Measurements from ENCODE around the gene AKAP3. TPM values are rescaled to one million over a fixed set of nuclear protein-coding genes. Genes with fewer than 3 reads are reported as not detected.

AKAP3 gene
- total and polyA plus RNA-seq, 7 experiments from 2014 or later = 1.2 to 6.9 (median 2.5) TPM

- no peak overlapping the region for H3K4me3 ChIP-seq (ENCODE audit: low read length)
- no peaks in the 10 kb centered on the region for H3K9me3 ChIP-seq (ENCODE audit: control insufficient read depth in 2 of 3, low read length in 3 of 3)
- H3K27me3 Mint-ChIP-seq = peaks cover 0 to 32% (median 4%) of the 10 kb centered on the region in 5 donors
- H3K4me1 Mint-ChIP-seq = peaks cover 2 to 18% (median 9%) of the 10 kb centered on the region in 7 donors
- DNase-seq (no peak), ATAC-seq (no peak)
- intact Hi-C loops (cut with micrococcal nuclease) = no loop called here
- ChIA-PET POLR2A (no interaction called here), CTCF (interaction anchor here (1.2 kb wide), 1 partner anchor 39 kb away, joined by 3 read pairs; no protein-coding TSS in a partner anchor)
- H3K4me1 ChIP-seq (ENCODE audit: control insufficient read depth in 2 of 2, insufficient read depth in 2 of 2, low read length in 2 of 2) = peaks cover 0 to 7% of the 10 kb centered on the region in 2 donors
- H3K36me3 ChIP-seq (ENCODE audit: control insufficient read depth in 2 of 3, insufficient read depth in 3 of 3, low read length in 3 of 3) = no peaks in the 10 kb centered on the region
- H3K27ac Mint-ChIP-seq = no peak overlapping the region
- H3K27me3 ChIP-seq (ENCODE audit: control insufficient read depth in 2 of 2, insufficient read depth in 2 of 2, low read length in 2 of 2) = no peaks in the 10 kb centered on the region
- H3K4me3 Mint-ChIP-seq = no peak overlapping the region
- H3K9me3 Mint-ChIP-seq = no peaks in the 10 kb centered on the region
- H3K27ac ChIP-seq (ENCODE audit: low read depth, low read length) = no peak overlapping the region
- H3K36me3 Mint-ChIP-seq = peaks cover 0 to 4% (median 0%) of the 10 kb centered on the region in 5 donors
These were observed 5.1 kb downstream of the AKAP3 start for GRCh38 chr12:4643747-4644146.

- POLR2A ChIA-PET = no interaction called here
These were observed 18.6 kb downstream of the AKAP3 start for GRCh38 chr12:4630262-4630661.

GRCh38 chr12:4628406-4628805, 20.4 kb downstream of the AKAP3 start:
- Mint-ChIP-seq H3K27me3 (peaks cover 0 to 25% (median 0%) of the 10 kb centered on the region in 5 donors), H3K27ac (no peak overlapping the region), H3K4me1 (no peaks in the 10 kb centered on the region), H3K4me3 (no peak overlapping the region), H3K9me3 (no peaks in the 10 kb centered on the region), H3K36me3 (peaks cover 0 to 1% (median 0%) of the 10 kb centered on the region in 5 donors)
- ATAC-seq = no peak
- intact Hi-C loops (cut with micrococcal nuclease) = no loop called here
- ChIA-PET POLR2A (no interaction called here), CTCF (no interaction called here)
- no peaks in the 10 kb centered on the region for H3K9me3 ChIP-seq (ENCODE audit: control insufficient read depth in 2 of 3, low read length in 3 of 3)
- H3K36me3 ChIP-seq (ENCODE audit: control insufficient read depth in 2 of 3, insufficient read depth in 3 of 3, low read length in 3 of 3) = no peaks in the 10 kb centered on the region
- DNase-seq = no peak
- no peak overlapping the region for H3K4me3 ChIP-seq (ENCODE audit: low read length)
- no peaks in the 10 kb centered on the region for H3K27me3 ChIP-seq (ENCODE audit: control insufficient read depth in 2 of 2, insufficient read depth in 2 of 2, low read length in 2 of 2)
- H3K4me1 ChIP-seq (ENCODE audit: control insufficient read depth in 2 of 2, insufficient read depth in 2 of 2, low read length in 2 of 2) = no peaks in the 10 kb centered on the region
- no peak overlapping the region for H3K27ac ChIP-seq (ENCODE audit: low read depth, low read length)

More at GRCh38 chr12:4630262-4630661, 18.6 kb downstream of the AKAP3 start:
- Mint-ChIP-seq H3K36me3 (peaks cover 0 to 6% (median 0%) of the 10 kb centered on the region in 5 donors), H3K4me3 (no peak overlapping the region), H3K27me3 (peaks cover 0 to 19% (median 0%) of the 10 kb centered on the region in 5 donors), H3K27ac (no peak overlapping the region), H3K4me1 (no peaks in the 10 kb centered on the region), H3K9me3 (peaks cover 0 to 2% (median 0%) of the 10 kb centered on the region in 11 donors)
- CTCF ChIA-PET = interaction anchor here (0.6 kb wide), 1 partner anchor 9 kb away, joined by 3 read pairs; no protein-coding TSS in a partner anchor
- intact Hi-C loops (cut with micrococcal nuclease) = no loop called here
- Histone ChIP-seq H3K4me3 (ENCODE audit: low read length) (no peak overlapping the region), H3K4me1 (ENCODE audit: control insufficient read depth in 2 of 2, insufficient read depth in 2 of 2, low read length in 2 of 2) (no peaks in the 10 kb centered on the region), H3K9me3 (ENCODE audit: control insufficient read depth in 2 of 3, low read length in 3 of 3) (no peaks in the 10 kb centered on the region), H3K36me3 (ENCODE audit: control insufficient read depth in 2 of 3, insufficient read depth in 3 of 3, low read length in 3 of 3) (no peaks in the 10 kb centered on the region), H3K27ac (ENCODE audit: low read depth, low read length) (no peak overlapping the region), H3K27me3 (ENCODE audit: control insufficient read depth in 2 of 2, insufficient read depth in 2 of 2, low read length in 2 of 2) (no peaks in the 10 kb centered on the region)
- ATAC-seq (no peak), DNase-seq (no peak)

GRCh38 chr12:4626543-4626942, 22.3 kb downstream of the AKAP3 start:
- no peaks in the 10 kb centered on the region for H3K4me1 Mint-ChIP-seq
- Histone ChIP-seq H3K4me3 (ENCODE audit: low read length) (no peak overlapping the region), H3K27me3 (ENCODE audit: control insufficient read depth in 2 of 2, insufficient read depth in 2 of 2, low read length in 2 of 2) (no peaks in the 10 kb centered on the region), H3K36me3 (ENCODE audit: control insufficient read depth in 2 of 3, insufficient read depth in 3 of 3, low read length in 3 of 3) (no peaks in the 10 kb centered on the region), H3K4me1 (ENCODE audit: control insufficient read depth in 2 of 2, insufficient read depth in 2 of 2, low read length in 2 of 2) (no peaks in the 10 kb centered on the region), H3K27ac (ENCODE audit: low read depth, low read length) (no peak overlapping the region), H3K9me3 (ENCODE audit: control insufficient read depth in 2 of 3, low read length in 3 of 3) (no peaks in the 10 kb centered on the region)
- H3K4me3 Mint-ChIP-seq = no peak overlapping the region
- no peak for ATAC-seq
- no peak overlapping the region for H3K27ac Mint-ChIP-seq
- ChIA-PET POLR2A (no interaction called here), CTCF (no interaction called here)
- H3K9me3 Mint-ChIP-seq = peaks cover 0 to 3% (median 0%) of the 10 kb centered on the region in 11 donors
- no peak for DNase-seq
- intact Hi-C loops (cut with micrococcal nuclease) = no loop called here
- H3K27me3 Mint-ChIP-seq = peaks cover 0 to 35% (median 0%) of the 10 kb centered on the region in 5 donors
- H3K36me3 Mint-ChIP-seq = no peaks in the 10 kb centered on the region

GRCh38 chr12:4621511-4621910, 27.3 kb downstream of the AKAP3 start:
- Histone ChIP-seq H3K27ac (ENCODE audit: low read depth, low read length) (no peak overlapping the region), H3K4me1 (ENCODE audit: control insufficient read depth in 2 of 2, insufficient read depth in 2 of 2, low read length in 2 of 2) (no peaks in the 10 kb centered on the region), H3K9me3 (ENCODE audit: control insufficient read depth in 2 of 3, low read length in 3 of 3) (no peaks in the 10 kb centered on the region), H3K36me3 (ENCODE audit: control insufficient read depth in 2 of 3, insufficient read depth in 3 of 3, low read length in 3 of 3) (no peaks in the 10 kb centered on the region), H3K4me3 (ENCODE audit: low read length) (no peak overlapping the region), H3K27me3 (ENCODE audit: control insufficient read depth in 2 of 2, insufficient read depth in 2 of 2, low read length in 2 of 2) (no peaks in the 10 kb centered on the region)
- CTCF ChIA-PET = interaction anchor here (0.7 kb wide), 1 partner anchor 9 kb away, joined by 3 read pairs; no protein-coding TSS in a partner anchor
- intact Hi-C loops (cut with micrococcal nuclease) = no loop called here
- H3K27me3 Mint-ChIP-seq = peaks cover 0 to 24% (median 0%) of the 10 kb centered on the region in 5 donors
- POLR2A ChIA-PET = no interaction called here
- H3K9me3 Mint-ChIP-seq = peaks cover 0 to 3% (median 0%) of the 10 kb centered on the region in 11 donors
- DNase-seq (no peak), ATAC-seq (no peak)
- peaks cover 0 to 4% (median 0%) of the 10 kb centered on the region in 5 donors for H3K36me3 Mint-ChIP-seq
- no peaks in the 10 kb centered on the region for H3K4me1 Mint-ChIP-seq
- no peak overlapping the region for H3K27ac Mint-ChIP-seq
- H3K4me3 Mint-ChIP-seq = no peak overlapping the region

GRCh38 chr12:4615667-4616066, 33.2 kb downstream of the AKAP3 start:
- peaks cover 6 to 34% (median 14%) of the 10 kb centered on the region in 5 donors for H3K36me3 Mint-ChIP-seq
- Histone ChIP-seq H3K27me3 (ENCODE audit: control insufficient read depth in 2 of 2, insufficient read depth in 2 of 2, low read length in 2 of 2) (no peaks in the 10 kb centered on the region), H3K4me1 (ENCODE audit: control insufficient read depth in 2 of 2, insufficient read depth in 2 of 2, low read length in 2 of 2) (no peaks in the 10 kb centered on the region), H3K36me3 (ENCODE audit: control insufficient read depth in 2 of 3, insufficient read depth in 3 of 3, low read length in 3 of 3) (peaks cover 0 to 41% (median 11%) of the 10 kb centered on the region in 3 experiments), H3K9me3 (ENCODE audit: control insufficient read depth in 2 of 3, low read length in 3 of 3) (no peaks in the 10 kb centered on the region), H3K4me3 (ENCODE audit: low read length) (no peak overlapping the region), H3K27ac (ENCODE audit: low read depth, low read length) (no peak overlapping the region)
- no peak for DNase-seq
- no peak overlapping the region for H3K27ac Mint-ChIP-seq
- no peak overlapping the region for H3K4me3 Mint-ChIP-seq
- no peak for ATAC-seq
- no peaks in the 10 kb centered on the region for H3K9me3 Mint-ChIP-seq
- ChIA-PET CTCF (no interaction called here), POLR2A (interaction anchor here (1.3 kb wide), 1 partner anchor 33 kb away, joined by 3 read pairs; the partner anchor contains the start of genes AKAP3 and NDUFA9)
- intact Hi-C loops (cut with micrococcal nuclease) = no loop called here
- H3K4me1 Mint-ChIP-seq = no peaks in the 10 kb centered on the region
- H3K27me3 Mint-ChIP-seq = peaks cover 0 to under 1% (median 0%) of the 10 kb centered on the region in 5 donors

GRCh38 chr12:4610481-4610880, 38.4 kb downstream of the AKAP3 start:
- ATAC-seq (no peak), DNase-seq (no peak)
- H3K9me3 ChIP-seq (ENCODE audit: control insufficient read depth in 2 of 3, low read length in 3 of 3) = no peaks in the 10 kb centered on the region
- H3K27ac Mint-ChIP-seq = no peak overlapping the region
- CTCF ChIA-PET = no interaction called here
- H3K4me1 ChIP-seq (ENCODE audit: control insufficient read depth in 2 of 2, insufficient read depth in 2 of 2, low read length in 2 of 2) = peaks cover 4 to 10% of the 10 kb centered on the region in 2 donors
- H3K27me3 Mint-ChIP-seq = no peaks in the 10 kb centered on the region
- H3K4me1 Mint-ChIP-seq = peaks cover 9 to 38% (median 28%) of the 10 kb centered on the region in 7 donors
- POLR2A ChIA-PET = no interaction called here
- no peak overlapping the region for H3K27ac ChIP-seq (ENCODE audit: low read depth, low read length)
- no peaks in the 10 kb centered on the region for H3K9me3 Mint-ChIP-seq
- H3K4me3 ChIP-seq (ENCODE audit: low read length) = no peak overlapping the region
- no peak overlapping the region for H3K4me3 Mint-ChIP-seq
- H3K27me3 ChIP-seq (ENCODE audit: control insufficient read depth in 2 of 2, insufficient read depth in 2 of 2, low read length in 2 of 2) = no peaks in the 10 kb centered on the region
- peaks cover 0 to 46% (median 11%) of the 10 kb centered on the region in 3 experiments for H3K36me3 ChIP-seq (ENCODE audit: control insufficient read depth in 2 of 3, insufficient read depth in 3 of 3, low read length in 3 of 3)
- peaks cover 6 to 42% (median 14%) of the 10 kb centered on the region in 5 donors for H3K36me3 Mint-ChIP-seq
- intact Hi-C loops (cut with micrococcal nuclease) = no loop called here
